IMR-90 (cell line): Measurements from ENCODE around the gene SIT1.

Experiments used
- CEBPB ChIP-seq: IDR thresholded peaks from 2 replicates; pipeline ENCODE4 v1.6.1; 2012; ENCODE audit warnings: low read depth, low read length, improper control_type of control experiment
- CHD1 ChIP-seq: IDR thresholded peaks from 2 replicates; pipeline ENCODE4 v1.6.1; 2012; ENCODE audit warnings: low read depth, low read length, improper control_type of control experiment
- MAFK ChIP-seq: IDR thresholded peaks from 2 replicates; pipeline ENCODE4 v1.6.1; 2012; ENCODE audit warnings: low read depth, low read length, improper control_type of control experiment
- MAZ ChIP-seq: IDR thresholded peaks from 2 replicates; pipeline ENCODE4 v1.6.1; 2012; ENCODE audit warnings: low read depth, mild to moderate bottlenecking, low read length, improper control_type of control experiment, moderate library complexity, borderline replicate concordance
- MXI1 ChIP-seq: IDR thresholded peaks from 2 replicates; pipeline ENCODE4 v1.6.1; 2012; ENCODE audit warnings: low read depth, mild to moderate bottlenecking, low read length, moderate library complexity, borderline replicate concordance
- NFE2L2 ChIP-seq: fragments of 150-350 bp; IDR thresholded peaks from 2 replicates; pipeline ENCODE4 v1.6.1; 2016; ENCODE audit warnings: low read depth, mild to moderate bottlenecking, low read length
- POLR2A ChIP-seq: IDR thresholded peaks from 2 replicates; pipeline ENCODE4 v1.6.1; 2012; ENCODE audit warnings: mild to moderate bottlenecking, low read depth, low read length
- RAD21 ChIP-seq: IDR thresholded peaks from 2 replicates; pipeline ENCODE4 v1.6.1; 2012; ENCODE audit warnings: low read length, improper control_type of control experiment
- RCOR1 ChIP-seq: IDR thresholded peaks from 2 replicates; pipeline ENCODE4 v1.6.1; 2012; ENCODE audit warnings: mild to moderate bottlenecking, low read length, improper control_type of control experiment; ENCODE audit not compliant: insufficient replicate concordance
- RFX5 ChIP-seq: IDR thresholded peaks from 2 replicates; pipeline ENCODE4 v1.8.0; 2012; ENCODE audit warnings: low read depth, mild to moderate bottlenecking, low read length, moderate library complexity
- SMC3 ChIP-seq: fragments of 150-350 bp; IDR thresholded peaks from 2 replicates; pipeline ENCODE4 v1.6.1; 2016; ENCODE audit warnings: low read depth, mild to moderate bottlenecking, antibody characterized with exemption, low read length, moderate library complexity
- TF ChIP-seq, protein P1 (sequence below): conservative IDR thresholded peaks from 2 replicates; pipeline ENCODE4 v1.5.1; 2012; ENCODE audit warnings: mild to moderate bottlenecking, low read depth, low read length, improper control_type of control experiment

DNA sequence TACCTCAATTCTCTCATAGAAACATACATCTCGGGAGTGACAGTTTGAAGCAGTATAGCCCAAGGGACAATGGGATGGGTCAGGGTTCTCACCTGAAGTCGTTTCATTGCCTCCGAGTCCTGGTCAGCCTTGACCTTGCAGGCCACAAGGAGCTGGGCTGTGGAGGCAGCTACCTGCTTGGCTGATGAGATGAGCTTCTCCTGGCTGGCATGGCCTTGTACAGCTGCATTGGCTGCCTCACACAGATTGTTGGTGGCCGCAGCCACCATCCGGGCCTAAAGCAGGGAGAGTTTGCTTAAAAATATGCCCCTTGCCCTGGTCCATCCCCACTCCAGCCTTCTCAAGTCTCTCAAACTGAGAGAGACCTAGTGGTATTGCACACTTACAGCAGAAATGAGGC lies 47.5 kb upstream of the SIT1 start:
- TF ChIP-seq, protein P1, sequence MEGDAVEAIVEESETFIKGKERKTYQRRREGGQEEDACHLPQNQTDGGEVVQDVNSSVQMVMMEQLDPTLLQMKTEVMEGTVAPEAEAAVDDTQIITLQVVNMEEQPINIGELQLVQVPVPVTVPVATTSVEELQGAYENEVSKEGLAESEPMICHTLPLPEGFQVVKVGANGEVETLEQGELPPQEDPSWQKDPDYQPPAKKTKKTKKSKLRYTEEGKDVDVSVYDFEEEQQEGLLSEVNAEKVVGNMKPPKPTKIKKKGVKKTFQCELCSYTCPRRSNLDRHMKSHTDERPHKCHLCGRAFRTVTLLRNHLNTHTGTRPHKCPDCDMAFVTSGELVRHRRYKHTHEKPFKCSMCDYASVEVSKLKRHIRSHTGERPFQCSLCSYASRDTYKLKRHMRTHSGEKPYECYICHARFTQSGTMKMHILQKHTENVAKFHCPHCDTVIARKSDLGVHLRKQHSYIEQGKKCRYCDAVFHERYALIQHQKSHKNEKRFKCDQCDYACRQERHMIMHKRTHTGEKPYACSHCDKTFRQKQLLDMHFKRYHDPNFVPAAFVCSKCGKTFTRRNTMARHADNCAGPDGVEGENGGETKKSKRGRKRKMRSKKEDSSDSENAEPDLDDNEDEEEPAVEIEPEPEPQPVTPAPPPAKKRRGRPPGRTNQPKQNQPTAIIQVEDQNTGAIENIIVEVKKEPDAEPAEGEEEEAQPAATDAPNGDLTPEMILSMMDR = no peak
- no peak for TF ChIP-seq CEBPB
- no peak for TF ChIP-seq RFX5
- TF ChIP-seq RAD21 = no peak
- no peak for TF ChIP-seq MXI1
- TF ChIP-seq POLR2A = no peak
- TF ChIP-seq CHD1 = no peak
- no peak for TF ChIP-seq RCOR1
- TF ChIP-seq NFE2L2 = no peak
- no peak for TF ChIP-seq SMC3
- no peak for TF ChIP-seq MAZ
- no peak for TF ChIP-seq MAFK
